ENCODE results near the gene SHC4.
"Not testable (repeated sequence)": the region's sequence is repeated elsewhere in the genome, so short reads cannot be mapped to it uniquely, and the experiment has no call there.

The SHC4 gene

GRCh38 chr15:48916721-48917120 lies 47.0 kb downstream of the SHC4 start:
- DNase-seq: no peak

- DNase-seq: no peak
Measured at GRCh38 chr15:48915861-48916260, 47.9 kb downstream of the SHC4 start.

GRCh38 chr15:48914717-48915116 lies 49.0 kb downstream of the SHC4 start:
- DNase-seq: no peak

GRCh38 chr15:48913141-48913540 lies 50.6 kb downstream of the SHC4 start:
- no peak for DNase-seq

- DNase-seq: not testable (repeated sequence)
Measured at GRCh38 chr15:48910554-48910953, 53.2 kb downstream of the SHC4 start.

GRCh38 chr15:48909313-48909712 lies 54.4 kb downstream of the SHC4 start:
- not testable (repeated sequence) for DNase-seq

GRCh38 chr15:48905847-48906246 lies 57.9 kb downstream of the SHC4 start:
- DNase-seq: no peak

- DNase-seq: no peak
Measured at GRCh38 chr15:48905216-48905615, 58.5 kb downstream of the SHC4 start.

GRCh38 chr15:48904758-48905157 lies 59.0 kb downstream of the SHC4 start:
- no peak for DNase-seq

GRCh38 chr15:48899793-48900192 lies 63.9 kb downstream of the SHC4 start:
- no peak for DNase-seq

GRCh38 chr15:48898446-48898845 lies 65.3 kb downstream of the SHC4 start:
- DNase-seq: no peak

- DNase-seq: no peak
Measured at GRCh38 chr15:48898032-48898431, 65.7 kb downstream of the SHC4 start.

- no peak for DNase-seq
Measured at GRCh38 chr15:48896869-48897814, 66.6 kb downstream of the SHC4 start.

- no peak for DNase-seq
Measured at GRCh38 chr15:48893311-48893710, 70.4 kb downstream of the SHC4 start.

- no peak for DNase-seq
Measured at GRCh38 chr15:48891232-48891765, 72.4 kb downstream of the SHC4 start.

GRCh38 chr15:48890375-48890972 lies 73.2 kb downstream of the SHC4 start:
- DNase-seq: no peak

- no peak for DNase-seq
Measured at GRCh38 chr15:48889925-48890324, 73.8 kb downstream of the SHC4 start.

GRCh38 chr15:48888836-48889235 lies 74.9 kb downstream of the SHC4 start:
- DNase-seq: no peak

GRCh38 chr15:48888191-48888590 lies 75.5 kb downstream of the SHC4 start:
- no peak for DNase-seq

GRCh38 chr15:48887144-48887543 lies 76.6 kb downstream of the SHC4 start:
- DNase-seq: no peak

GRCh38 chr15:48883699-48884098 lies 80.0 kb downstream of the SHC4 start:
- no peak for DNase-seq

- DNase-seq: no peak
Measured at GRCh38 chr15:48880070-48880634, 83.6 kb downstream of the SHC4 start.
